Parietal lobe (tissue), 2 donors: ENCODE results near the gene RTN3. TPM values are rescaled to one million over a fixed set of nuclear protein-coding genes. Genes with fewer than 3 reads are reported as not detected.

Experiments
- small RNA-seq: library from RNA; depleted of rRNA; stranded (forward); fragments of <200 nt; gene quantifications from one replicate; pipeline ENCODE3, GENCODE V24; 2014; ENCODE audit warnings: low replicate concordance
- total RNA-seq: library from RNA; depleted of rRNA; stranded (reverse); fragments of >200 nt; gene quantifications from one replicate; pipeline ENCODE4 v1.2.3, GENCODE V29; 2014

Gene RTN3
- 319 TPM for total RNA-seq

GRCh38 chr11:63681321-63682065 lies at the start of gene RTN3:
Gene RTN3 (plus strand): TSS chr11:63681500. CDS start chr11:63681637, 137 bp downstream.

GRCh38 chr11:63671322-63672155 lies 9.8 kb upstream of the RTN3 start, which contains the start of gene ATL3:
Gene ATL3 (minus strand): TSS chr11:63671376. CDS start chr11:63671335, 41 bp downstream.

GRCh38 chr11:63768237-63769041 lies 87.1 kb downstream of the RTN3 start, which contains the start of gene ZFTA:
Gene ZFTA (minus strand): TSS chr11:63768775. CDS start chr11:63768622, 153 bp downstream.

Small RNAs within 50 kb of the gene (small RNA-seq; reads per million reads assigned to genes)
- not detected for gene AP000753.3
- gene RN7SL596P, result not detected

Other genes starting within 250 kb of the RTN3 start
- gene PLAAT5, start 190.3 kb upstream of the RTN3 start, total RNA-seq, result 1.9 TPM
- not detected for gene LGALS12, start 175.4 kb upstream of the RTN3 start, total RNA-seq
- gene PLAAT4, start 144.7 kb upstream of the RTN3 start, total RNA-seq, result 0.94 TPM
- not detected for gene PLAAT2, start 118.1 kb upstream of the RTN3 start, total RNA-seq
- gene PLAAT3, start 67.1 kb upstream of the RTN3 start, total RNA-seq, result 3.1 TPM
- 17.2 TPM for gene ATL3, start 10.1 kb upstream of the RTN3 start, total RNA-seq
- gene ZFTA, start 87.3 kb downstream of the RTN3 start, total RNA-seq, result 87.3 TPM
- 13.8 TPM for gene SPINDOC, start 132.0 kb downstream of the RTN3 start, total RNA-seq
- 33.5 TPM for gene MARK2, start 157.6 kb downstream of the RTN3 start, total RNA-seq
- gene RCOR2, start 235.7 kb downstream of the RTN3 start, total RNA-seq, result 16.0 TPM